Stomach (tissue), 9 donors: ENCODE results near the gene AK5. TPM values are rescaled to one million over a fixed set of nuclear protein-coding genes. Genes with fewer than 3 reads are reported as not detected.
A peak's percentile ranks its signal among the peaks of the same experiment; 100 is the strongest.

ENCODE experiments used
- DNase-seq, 2 donors: peaks; one replicate each; pipeline versions ENCODE4 v3.0.0 to v3.0.0-alpha.2; 2013 to 2019
- H3K27ac ChIP-seq, 5 donors: fragments of 200-600 bp in 4 of 5; sonication (generic) in 4 of 5; one replicate each; pipeline ENCODE4 v1.5.1; 2013 to 2019; ENCODE audit warnings: mild to moderate bottlenecking in 1 of 5, moderate library complexity in 1 of 5
- H3K27me3 ChIP-seq, 3 donors: fragments of 200-600 bp; sonication (generic); one replicate each; pipeline ENCODE4 v1.5.1; 2017 to 2019; ENCODE audit warnings: mixed run types in 1 of 3
- H3K36me3 ChIP-seq, 4 donors: fragments of 200-600 bp; sonication (generic); 1 replicate in 3 of 4; 2 replicates in 1 of 4; pipeline ENCODE4 v1.5.1; 2016 to 2019
- H3K4me1 ChIP-seq, 4 donors: fragments of 200-600 bp; sonication (generic); one replicate each; pipeline ENCODE4 v1.5.1; 2016 to 2019
- H3K4me3 ChIP-seq, 4 donors: fragments of 200-600 bp; sonication (generic) in 3 of 4; one replicate each; pipeline ENCODE4 v1.5.1; 2016 to 2019; ENCODE audit warnings: mild to moderate bottlenecking in 1 of 4
- H3K9me3 ChIP-seq, 4 donors: fragments of 200-600 bp; sonication (generic); one replicate each; pipeline ENCODE4 v1.5.1; 2016 to 2019
- EP300 ChIP-seq: sonication (generic); formaldehyde crosslinking; IDR thresholded peaks from one replicate; pipeline ENCODE4 v1.6.1; 2017; ENCODE audit warnings: antibody characterized with exemption
- POLR2A ChIP-seq, 4 donors: fragments of 450-650 bp; IDR thresholded peaks; one replicate each; pipeline ENCODE4 v1.6.1; 2016; ENCODE audit warnings: antibody characterized with exemption in 4 of 4, control low read depth in 2 of 4, mild to moderate bottlenecking in 1 of 4, moderate library complexity in 1 of 4
- POLR2AphosphoS5 ChIP-seq, 3 donors: sonication (generic); formaldehyde crosslinking; IDR thresholded peaks; one replicate each; pipeline ENCODE4 v1.6.1; 2016; ENCODE audit warnings: antibody characterized with exemption in 3 of 3
- WGBS, 5 donors: extraction: QIAGEN DNeasy Blood & Tissue Kit in 3 of 5; methylation state at CpG; one replicate each; pipeline versions ENCODE4 v1.1.5 to v1.1.7; 2013 to 2018; 5-methylcytosine and 5-hydroxymethylcytosine counted together
- intact Hi-C: fragments of 100-400 bp; cut with DNase I; formaldehyde crosslinking; loops from one replicate; pipeline ENCODE4 v1.15.1; 2023; ENCODE audit warnings: low total_unique reads
- polyA plus RNA-seq, 3 donors: library from polyadenylated mRNA; stranded (reverse); fragments of 200-250 nt; gene quantifications; one replicate each; pipeline ENCODE4 v1.2.3, GENCODE V29; 2013
- total RNA-seq, 5 donors: library from RNA; depleted of rRNA; stranded (reverse); fragments of >200 nt; gene quantifications; one replicate each; pipeline versions ENCODE4 v1.1.0 to v1.2.3, GENCODE V29; 2014 to 2016
- TF ChIP-seq, protein P1 (sequence below), 7 experiments: fragments of 450-650 bp in 4 of 7; fragments of 200-600 bp in 3 of 7; sonication (generic) in 3 of 7; IDR thresholded peaks; one replicate each; pipeline ENCODE4 v1.5.1; 2016 to 2019; ENCODE audit warnings: antibody characterized with exemption in 7 of 7, control low read depth in 2 of 7, mild to moderate bottlenecking in 1 of 7
- donor health status: healthy with polysubstance abuse.
- donor health status: Bipolar disorder and iron deficiency.
- donor health status: healthy.

The AK5 gene
- total and polyA plus RNA-seq, 8 donors: 0.23 to 5.0 (median 1.3) TPM; not detected in 3

DNA sequence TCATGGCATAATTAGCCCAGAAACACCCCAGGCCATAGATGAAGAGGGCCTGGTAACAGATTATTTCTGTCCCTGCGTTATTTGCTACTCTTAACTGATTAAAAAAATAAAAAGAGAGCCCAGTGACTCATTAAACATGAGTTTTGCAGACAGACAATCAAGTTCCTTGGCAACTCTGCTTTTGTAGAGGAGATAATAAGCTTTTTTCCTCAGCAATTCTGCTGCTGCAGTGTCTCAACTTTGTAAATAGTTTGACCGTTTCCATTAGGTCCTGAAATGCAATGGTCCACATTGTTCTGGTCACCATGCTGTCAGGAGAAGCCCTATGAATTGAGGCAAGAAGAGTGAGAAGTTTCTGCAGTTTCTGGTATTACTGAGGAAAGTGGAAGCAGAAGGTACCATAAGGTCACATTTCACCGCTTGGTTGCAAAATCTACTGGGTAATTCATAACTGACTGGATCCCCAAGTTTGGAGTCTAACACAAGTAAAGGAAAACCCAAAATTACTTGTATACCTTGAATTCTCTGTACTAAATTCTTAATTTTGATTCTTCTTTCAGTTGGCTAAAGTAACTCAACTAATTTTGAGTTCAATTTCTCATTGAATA, 261.1 kb downstream of the AK5 start:
- TF ChIP-seq POLR2A (IDR thresholded peaks at IDR 0.05) (no peak), POLR2AphosphoS5 (IDR thresholded peaks at IDR 0.05) (no peak), EP300 (no peak)
- TF ChIP-seq, protein P1, sequence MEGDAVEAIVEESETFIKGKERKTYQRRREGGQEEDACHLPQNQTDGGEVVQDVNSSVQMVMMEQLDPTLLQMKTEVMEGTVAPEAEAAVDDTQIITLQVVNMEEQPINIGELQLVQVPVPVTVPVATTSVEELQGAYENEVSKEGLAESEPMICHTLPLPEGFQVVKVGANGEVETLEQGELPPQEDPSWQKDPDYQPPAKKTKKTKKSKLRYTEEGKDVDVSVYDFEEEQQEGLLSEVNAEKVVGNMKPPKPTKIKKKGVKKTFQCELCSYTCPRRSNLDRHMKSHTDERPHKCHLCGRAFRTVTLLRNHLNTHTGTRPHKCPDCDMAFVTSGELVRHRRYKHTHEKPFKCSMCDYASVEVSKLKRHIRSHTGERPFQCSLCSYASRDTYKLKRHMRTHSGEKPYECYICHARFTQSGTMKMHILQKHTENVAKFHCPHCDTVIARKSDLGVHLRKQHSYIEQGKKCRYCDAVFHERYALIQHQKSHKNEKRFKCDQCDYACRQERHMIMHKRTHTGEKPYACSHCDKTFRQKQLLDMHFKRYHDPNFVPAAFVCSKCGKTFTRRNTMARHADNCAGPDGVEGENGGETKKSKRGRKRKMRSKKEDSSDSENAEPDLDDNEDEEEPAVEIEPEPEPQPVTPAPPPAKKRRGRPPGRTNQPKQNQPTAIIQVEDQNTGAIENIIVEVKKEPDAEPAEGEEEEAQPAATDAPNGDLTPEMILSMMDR (IDR thresholded peaks at IDR 0.05): no peak
- intact Hi-C loops: no loop called here
- H3K27me3 ChIP-seq: no peaks in the 10 kb centered on the region
- 65 to 79% (median 71%) methylated on average over 3 of the region's 3 CpGs for WGBS, 5 donors
- H3K4me1 ChIP-seq: peaks cover 0 to 22% (median 9%) of the 10 kb centered on the region in 4 donors
- no peak overlapping the region for H3K4me3 ChIP-seq
- no peaks in the 10 kb centered on the region for H3K9me3 ChIP-seq
- no peaks in the 10 kb centered on the region for H3K36me3 ChIP-seq
- no peak overlapping the region for H3K27ac ChIP-seq
- no peak for DNase-seq

DNA sequence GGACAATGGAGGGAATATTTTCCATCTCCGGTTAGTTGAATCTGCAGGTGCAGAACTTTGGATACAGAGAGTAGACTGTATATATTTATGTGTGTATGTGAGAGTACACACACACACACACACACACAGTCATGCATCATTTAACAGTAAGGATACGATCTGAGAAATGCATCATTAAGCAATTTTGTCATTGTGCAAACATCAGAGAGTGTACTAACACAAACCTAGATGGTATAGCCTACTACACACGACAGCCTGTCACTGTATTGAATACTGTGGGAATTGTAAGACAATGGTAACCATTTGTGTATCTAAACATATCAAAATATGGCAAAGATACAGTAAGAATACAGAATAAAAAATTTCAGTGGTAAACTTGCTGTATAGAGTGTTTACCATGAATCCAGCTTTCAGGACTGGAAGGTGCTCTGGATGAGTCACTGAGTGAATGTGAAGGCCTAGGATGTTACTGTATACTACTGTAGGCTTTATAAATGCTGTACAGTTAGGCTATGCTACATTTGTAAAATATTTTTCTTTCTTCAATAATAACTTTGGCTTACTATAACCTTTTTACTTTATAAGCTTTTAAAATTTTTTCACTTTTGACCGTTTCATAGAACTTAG, 262.1 kb downstream of the AK5 start:
- Histone ChIP-seq H3K9me3 (no peaks in the 10 kb centered on the region), H3K4me3 (no peak overlapping the region), H3K4me1 (peaks cover 0 to 16% (median 9%) of the 10 kb centered on the region in 4 donors), H3K27ac (no peak overlapping the region), H3K27me3 (no peaks in the 10 kb centered on the region), H3K36me3 (no peaks in the 10 kb centered on the region)
- peak in 1 of 2 donors; percentile 20 for DNase-seq
- WGBS, 5 donors: 73 to 87% (median 82%) methylated on average over 4 of the region's 4 CpGs
- intact Hi-C loops: no loop called here
- TF ChIP-seq POLR2A (IDR thresholded peaks at IDR 0.05) (no peak), EP300 (no peak)
- TF ChIP-seq, protein P1 (IDR thresholded peaks at IDR 0.05): no peak

DNA sequence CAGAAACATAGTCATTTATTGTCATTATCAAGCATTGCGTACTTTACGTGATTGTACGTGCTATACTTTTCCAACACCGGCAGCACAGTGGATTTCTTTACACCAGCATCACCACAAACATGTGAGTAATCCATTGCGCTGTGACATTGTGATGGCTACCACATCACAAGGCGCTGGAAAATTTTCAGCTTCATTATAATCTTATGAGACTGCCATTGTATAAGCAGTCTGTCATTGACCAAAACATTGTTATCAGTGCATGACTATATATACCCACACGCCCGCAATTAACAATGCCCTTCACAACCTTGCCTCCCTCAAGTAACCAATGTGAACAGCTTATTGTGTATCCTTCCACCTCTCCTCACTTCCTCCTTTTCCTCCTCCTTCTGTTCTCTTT, 263.0 kb downstream of the AK5 start:
- intact Hi-C loops: no loop called here
- peak in 1 of 2 donors; percentile 26 for DNase-seq

DNA sequence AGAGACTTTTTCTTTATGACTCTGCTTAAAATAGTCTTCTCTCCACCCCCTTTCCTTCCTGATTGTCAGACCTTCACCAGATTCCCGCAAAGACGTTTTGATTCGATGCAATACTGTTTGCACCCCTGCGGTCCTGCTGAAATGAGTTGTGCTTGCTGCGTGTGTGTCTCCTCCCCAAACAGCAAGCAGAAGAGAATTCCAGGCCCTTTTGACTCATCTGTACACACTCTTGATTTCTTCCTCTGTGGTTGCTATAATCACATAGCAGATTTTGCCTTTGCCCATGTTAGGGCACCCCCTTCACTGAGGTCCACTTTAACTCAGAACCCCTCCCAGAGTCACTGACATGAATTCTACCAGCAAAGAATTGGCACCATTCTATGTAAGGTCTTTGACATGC, 264.2 kb downstream of the AK5 start:
- no peak for TF ChIP-seq POLR2AphosphoS5 (IDR thresholded peaks at IDR 0.05)
- no peak overlapping the region for H3K4me3 ChIP-seq
- no peaks in the 10 kb centered on the region for H3K36me3 ChIP-seq
- no peaks in the 10 kb centered on the region for H3K27me3 ChIP-seq
- H3K27ac ChIP-seq: no peak overlapping the region
- no peaks in the 10 kb centered on the region for H3K4me1 ChIP-seq
- no peaks in the 10 kb centered on the region for H3K9me3 ChIP-seq
- WGBS, 5 donors: 79 to 84% (median 80%) methylated on average over 5 of the region's 5 CpGs
- intact Hi-C loops: no loop called here
- no peak for DNase-seq

More for the DNA sequence above, 263.0 kb downstream of the AK5 start:
- Histone ChIP-seq H3K27ac (no peak overlapping the region), H3K27me3 (no peaks in the 10 kb centered on the region), H3K36me3 (no peaks in the 10 kb centered on the region), H3K9me3 (no peaks in the 10 kb centered on the region), H3K4me3 (no peak overlapping the region), H3K4me1 (peaks cover 0 to 6% (median 2%) of the 10 kb centered on the region in 4 donors)
- WGBS, 5 donors: 74 to 84% (median 75%) methylated on average over 8 of the region's 8 CpGs
- TF ChIP-seq POLR2A (IDR thresholded peaks at IDR 0.05): no peak
- TF ChIP-seq EP300: no peak
- TF ChIP-seq, protein P1 (IDR thresholded peaks at IDR 0.05): no peak
- TF ChIP-seq POLR2AphosphoS5 (IDR thresholded peaks at IDR 0.05): no peak

DNA sequence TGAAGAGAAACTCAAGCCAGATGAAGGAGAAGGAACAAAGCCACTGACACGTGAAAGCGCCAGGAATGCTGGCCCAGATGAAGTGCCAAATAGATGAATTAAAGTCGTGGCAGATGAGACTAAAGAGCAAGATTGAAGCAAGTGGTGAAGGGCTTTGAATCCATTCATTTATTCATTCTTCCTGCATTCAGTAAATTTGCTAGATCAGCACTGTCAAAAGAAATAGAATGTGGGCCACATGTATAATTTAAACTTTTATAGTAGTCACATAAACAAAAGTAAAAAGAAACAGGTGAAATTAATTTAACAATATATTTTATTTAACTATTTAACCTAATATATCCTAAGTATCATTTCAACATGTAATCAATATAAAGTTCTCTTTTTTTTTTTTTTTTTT, 265.1 kb downstream of the AK5 start:
- intact Hi-C loops: no loop called here
- TF ChIP-seq, protein P1 (IDR thresholded peaks at IDR 0.05): no peak
- no peak for TF ChIP-seq POLR2AphosphoS5 (IDR thresholded peaks at IDR 0.05)
- TF ChIP-seq POLR2A (IDR thresholded peaks at IDR 0.05): no peak
- no peak for TF ChIP-seq EP300
- H3K27ac ChIP-seq: no peak overlapping the region
- 83 to 92% (median 87%) methylated on average over 3 of the region's 3 CpGs for whole genome bisulfite sequencing, 5 donors
- H3K4me1 ChIP-seq: no peaks in the 10 kb centered on the region
- DNase-seq: no peak
- no peaks in the 10 kb centered on the region for H3K9me3 ChIP-seq
- no peaks in the 10 kb centered on the region for H3K27me3 ChIP-seq
- H3K36me3 ChIP-seq: no peaks in the 10 kb centered on the region
- no peak overlapping the region for H3K4me3 ChIP-seq
